Measurements from ENCODE around the gene CDC73. TPM values are rescaled to one million over a fixed set of nuclear protein-coding genes. Genes with fewer than 3 reads are reported as not detected.

Gene CDC73
- total and polyA plus RNA-seq, 10 of the 15 experiments (the other 5 are each of a cell fraction or from before 2014, with no cell fraction given), result 10.6 to 43.4 (median 21.7) TPM

GRCh38 chr1:193176113-193176512 is 54.3 kb downstream of the CDC73 start (continued):
- TF ChIP-seq PRDM15 (CRISPR knock-in tag; IDR thresholded peaks at IDR 0.05) (no peak), TAF1 (IDR thresholded peaks at IDR 0.05; ENCODE audit: borderline replicate concordance, low read depth, low read length) (no peak), E2F8 (IDR thresholded peaks at IDR 0.05; ENCODE audit: low read depth, partially characterized antibody) (no peak), NFIC (IDR thresholded peaks at IDR 0.05; ENCODE audit: low read depth, low read length) (no peak), NR2C2 (IDR thresholded peaks at IDR 0.05; ENCODE audit: borderline replicate concordance, control insufficient read depth, insufficient read length, low read depth) (no peak), NR2F1 (conservative IDR thresholded peaks at IDR 0.05) (no peak), MYB (IDR thresholded peaks at IDR 0.05; ENCODE audit: borderline replicate concordance, low read depth, low read length) (no peak), CBX3 (IDR thresholded peaks at IDR 0.05; ENCODE audit: borderline replicate concordance, low read depth) (no peak), ZNF384 (IDR thresholded peaks at IDR 0.05; ENCODE audit: borderline replicate concordance, low read depth, low read length) (no peak), TCF3 (IDR thresholded peaks at IDR 0.05; ENCODE audit: borderline replicate concordance, insufficient read depth, low read depth, low read length) (no peak)
